ENCODE data around the gene INTS11.

Gene INTS11

DNA sequence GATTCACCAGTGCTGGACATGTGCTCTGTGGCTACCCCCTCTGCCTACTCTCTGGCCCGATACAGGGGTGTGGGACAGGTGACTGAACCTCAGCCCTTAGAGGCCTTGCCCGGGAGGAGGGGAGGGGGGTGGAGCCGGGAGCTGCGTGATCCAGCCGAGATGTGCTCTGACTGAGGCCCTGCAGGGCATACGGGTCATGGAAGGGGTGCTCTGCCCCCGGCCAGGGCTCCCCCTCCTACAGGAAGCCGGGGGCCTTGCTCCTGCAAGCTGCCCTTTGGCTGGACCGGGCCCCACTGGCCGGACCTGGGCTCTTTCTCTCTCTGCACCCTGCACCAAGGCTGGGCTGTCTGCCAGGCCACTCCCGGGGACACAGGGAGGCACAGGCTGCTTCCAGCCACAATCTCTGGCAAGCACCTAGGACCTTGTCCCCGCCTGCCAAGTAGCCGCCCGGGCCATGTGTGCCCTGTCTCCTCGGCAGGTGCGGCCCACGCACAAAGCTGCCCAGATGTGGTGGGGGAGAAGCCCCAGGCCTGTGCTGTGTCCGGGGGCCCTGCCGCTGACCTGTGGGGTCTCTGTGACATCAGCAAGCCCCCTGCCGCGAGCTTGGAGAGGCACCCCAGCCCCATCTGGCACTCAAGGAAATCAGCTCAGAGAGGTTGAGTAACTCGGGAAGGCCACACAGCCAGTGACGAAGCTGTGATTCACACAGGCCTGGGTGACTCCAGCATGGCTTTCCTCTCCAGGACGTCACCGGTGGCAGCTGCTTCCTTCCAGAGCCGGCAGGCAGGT lies 42.7 kb downstream of the INTS11 start:
- no peak for DNase-seq

DNA sequence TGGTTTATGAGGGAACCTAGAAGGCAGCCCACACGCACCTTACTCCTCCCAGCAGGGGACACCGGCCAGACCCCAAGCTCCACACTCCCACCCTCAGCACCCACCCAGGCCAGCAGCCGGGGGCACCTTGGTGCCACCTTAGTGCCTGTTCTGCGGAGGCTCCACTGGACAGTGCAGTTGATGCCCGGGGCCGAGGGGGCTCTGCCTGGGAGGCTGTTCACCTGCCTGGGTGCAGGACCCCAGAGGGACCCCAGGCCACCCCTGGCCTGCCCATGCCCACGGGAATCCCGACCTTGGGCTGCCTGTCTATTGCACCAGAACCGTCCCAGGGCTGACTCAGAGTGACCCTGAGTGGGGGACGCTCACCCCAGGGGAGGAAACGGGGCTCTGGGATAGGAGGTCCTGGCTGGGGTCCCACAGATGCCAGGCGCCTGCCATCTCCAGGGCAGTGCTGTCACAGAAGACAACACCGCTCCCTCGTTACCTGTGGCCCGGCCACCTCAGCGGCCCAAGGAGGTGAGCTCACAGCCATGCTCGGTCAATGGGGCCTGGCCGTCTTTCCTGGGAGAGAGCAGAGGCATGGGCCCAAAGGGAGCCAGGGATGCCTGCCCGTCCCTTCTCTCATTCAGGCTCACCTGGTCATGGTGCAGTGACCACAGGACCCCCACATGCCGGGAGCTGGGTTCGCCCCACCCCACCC lies 43.5 kb downstream of the INTS11 start:
- no peak for DNase-seq

DNA sequence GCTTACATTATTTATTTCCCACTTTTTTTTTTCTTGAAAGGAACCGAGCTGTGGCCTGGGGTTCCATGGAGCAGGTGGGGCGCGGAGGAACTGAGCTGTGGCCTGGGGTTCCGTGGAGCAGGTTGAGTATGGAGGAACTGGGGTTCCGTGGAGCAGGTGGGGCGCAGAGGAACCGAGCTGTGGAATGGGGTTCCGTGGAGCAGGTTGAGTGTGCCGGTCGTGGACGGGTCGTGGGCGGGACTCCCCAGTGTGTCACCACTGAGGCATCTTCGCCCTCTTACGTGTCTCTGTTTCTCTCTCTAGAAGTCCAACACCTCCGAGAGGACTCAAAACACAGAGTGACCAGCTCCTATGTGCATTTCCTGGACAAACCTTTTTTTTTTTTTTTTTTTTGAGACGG lies 45.4 kb downstream of the INTS11 start:
- no peak for DNase-seq

DNA sequence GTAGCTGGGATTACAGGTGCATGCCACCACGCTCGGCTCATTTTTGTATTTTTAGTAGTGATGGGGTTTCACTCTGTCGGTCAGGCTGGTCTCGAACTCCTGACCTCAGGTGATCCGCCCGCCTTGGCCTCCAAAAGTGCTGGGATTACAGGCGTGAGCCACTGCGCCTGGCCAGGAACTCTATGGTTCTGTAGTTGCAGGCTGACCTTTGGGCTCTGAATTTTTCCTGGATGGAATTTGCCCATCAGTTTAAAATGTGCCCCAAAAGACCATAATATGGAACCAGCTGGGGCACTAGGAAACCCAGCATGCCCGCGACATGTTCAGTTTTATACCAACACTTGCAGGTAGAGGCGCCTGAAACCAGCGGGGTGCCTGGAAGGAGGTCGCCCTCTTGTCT lies 45.8 kb downstream of the INTS11 start:
- DNase-seq: no peak

- DNase-seq: no peak
Observed at GRCh38 chr1:1275836-1276235, 48.6 kb downstream of the INTS11 start.

- DNase-seq: no peak
Observed at GRCh38 chr1:1274931-1275431, 49.5 kb downstream of the INTS11 start.

DNA sequence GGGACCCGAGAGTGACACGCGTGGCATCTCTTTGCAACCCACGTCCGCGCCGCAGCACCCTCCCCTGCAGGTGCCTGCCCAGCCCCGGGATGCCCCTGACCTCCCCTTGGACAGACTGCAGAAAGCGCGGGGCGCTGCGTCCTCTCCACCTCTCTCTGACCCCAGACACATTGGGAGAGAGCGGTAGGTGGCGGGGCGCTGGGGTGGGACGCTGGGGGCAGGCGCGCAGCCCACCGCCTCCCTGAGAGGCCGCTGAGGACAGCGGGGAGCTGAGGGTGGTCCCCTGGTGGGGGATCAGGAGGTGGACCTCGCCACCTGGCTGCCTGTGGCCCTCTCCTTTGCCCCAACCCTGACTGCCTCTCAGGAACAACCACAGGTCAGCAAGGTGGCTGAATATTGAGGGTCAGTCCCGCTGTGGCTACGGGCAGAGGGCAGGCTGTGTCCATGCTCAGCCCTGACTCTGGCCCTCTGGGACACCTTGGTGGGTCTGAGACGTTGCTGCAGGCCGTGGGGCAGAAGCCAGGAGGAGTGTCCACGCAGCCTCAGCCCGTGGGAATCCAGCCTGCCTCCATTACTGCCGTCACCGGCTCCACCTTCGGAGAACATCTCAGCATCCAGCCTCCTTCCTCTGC lies 50.0 kb downstream of the INTS11 start:
- DNase-seq: no peak

GRCh38 chr1:1273512-1274298 lies 50.8 kb downstream of the INTS11 start, which contains the start of gene UBE2J2:
UBE2J2 (minus strand) TSS chr1:1273854; CDS start chr1:1267992, 5,862 bp downstream.
- peak; percentile 93 for DNase-seq

GRCh38 chr1:1273209-1273511 lies 51.3 kb downstream of the INTS11 start:
- DNase-seq: no peak

GRCh38 chr1:1272341-1273208 lies 51.9 kb downstream of the INTS11 start:
- no peak for DNase-seq

DNA sequence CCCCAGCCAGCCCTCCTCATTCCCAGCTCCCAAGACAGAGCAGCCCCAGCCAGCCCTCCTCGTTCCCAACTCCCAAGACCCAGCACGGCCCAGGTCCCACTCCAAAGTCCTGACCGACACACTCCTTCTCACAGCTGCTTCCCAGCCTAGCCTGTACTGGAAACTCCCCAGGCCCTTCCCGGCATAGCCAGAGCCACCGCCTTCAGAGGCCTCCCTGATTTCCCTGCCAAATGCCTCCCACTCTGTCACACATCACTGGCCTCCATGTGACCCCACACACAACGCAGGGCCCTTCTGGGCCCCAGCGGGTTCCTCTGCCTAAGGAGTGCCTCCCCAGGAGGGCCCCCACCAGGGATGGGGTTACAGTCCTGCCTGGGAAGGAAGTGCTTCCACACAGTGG lies 53.6 kb downstream of the INTS11 start:
- DNase-seq: no peak

- DNase-seq: no peak
Observed at GRCh38 chr1:1268284-1268682, 56.2 kb downstream of the INTS11 start.

DNA sequence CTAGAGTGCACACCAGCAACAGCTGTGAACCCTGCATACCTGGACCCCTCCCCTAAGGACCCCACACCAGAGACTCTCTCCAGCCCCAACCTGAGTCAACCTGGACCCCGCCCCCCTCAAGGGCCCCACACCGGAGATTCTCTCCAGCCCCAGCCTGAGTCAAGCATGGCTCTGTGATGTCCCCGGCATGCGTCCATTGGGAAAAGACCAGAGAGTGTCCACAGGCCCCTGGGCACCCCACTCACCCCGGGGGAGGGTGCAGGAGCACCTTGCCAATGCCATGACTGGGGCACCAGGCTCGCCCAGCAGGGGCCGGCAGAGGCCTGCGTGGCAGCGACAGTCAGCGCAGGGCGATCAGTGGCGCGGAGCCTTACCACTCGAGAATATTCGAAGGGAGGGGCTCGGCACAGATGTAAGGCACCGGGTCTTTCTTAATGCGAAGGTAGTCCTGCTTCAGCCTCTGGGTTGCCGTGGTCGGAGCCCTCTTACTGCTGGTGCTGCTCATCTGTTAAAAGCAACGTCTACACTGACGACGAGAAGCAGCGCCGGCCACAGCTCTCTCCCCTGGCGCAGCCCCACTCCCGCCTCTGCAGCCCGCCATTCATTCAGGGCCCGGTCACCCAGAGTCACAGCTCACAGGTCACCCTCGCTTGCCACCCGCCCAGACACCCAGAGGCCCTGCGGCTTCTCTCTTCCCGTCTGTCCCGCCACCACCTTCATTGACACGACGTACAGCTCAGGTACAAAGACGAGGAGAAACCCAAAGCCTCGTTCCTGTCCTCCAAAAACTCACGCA lies 56.8 kb downstream of the INTS11 start:
- no peak for DNase-seq

DNA sequence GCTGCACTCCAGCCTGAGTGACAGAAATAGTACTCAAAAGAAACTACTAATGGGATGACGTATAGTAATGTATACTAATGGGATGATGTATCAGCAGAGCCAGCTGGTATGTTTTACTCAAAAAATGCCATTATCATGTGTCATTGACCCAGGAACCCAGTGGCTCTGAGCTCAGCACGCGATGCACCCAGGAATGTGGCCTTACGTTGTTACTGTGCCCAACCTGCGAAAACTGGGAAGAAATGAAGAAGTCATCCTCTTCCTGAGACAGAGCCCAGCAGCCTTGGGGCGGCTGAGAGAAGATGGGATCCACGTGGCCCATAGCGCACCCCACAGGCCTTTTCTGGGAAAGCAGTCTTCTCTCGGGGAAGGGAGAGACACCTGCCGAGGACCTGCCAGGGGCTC lies 59.6 kb downstream of the INTS11 start:
- no peak for DNase-seq

- DNase-seq: no peak
Observed at GRCh38 chr1:1264026-1264425, 60.4 kb downstream of the INTS11 start.

- DNase-seq: no peak
Observed at GRCh38 chr1:1262758-1263157, 61.7 kb downstream of the INTS11 start.

- no peak for DNase-seq
Observed at GRCh38 chr1:1262071-1262470, 62.4 kb downstream of the INTS11 start.
